Kidney tubule cell (primary cell): ENCODE results near the gene PDE1A.
A peak's percentile ranks its signal among the peaks of the same experiment; 100 is the strongest.

Source experiments
- DNase-seq: peaks from one replicate; pipeline ENCODE4 v3.0.0-alpha.2; 2018; ENCODE audit warnings: low spot score

The PDE1A gene

DNA sequence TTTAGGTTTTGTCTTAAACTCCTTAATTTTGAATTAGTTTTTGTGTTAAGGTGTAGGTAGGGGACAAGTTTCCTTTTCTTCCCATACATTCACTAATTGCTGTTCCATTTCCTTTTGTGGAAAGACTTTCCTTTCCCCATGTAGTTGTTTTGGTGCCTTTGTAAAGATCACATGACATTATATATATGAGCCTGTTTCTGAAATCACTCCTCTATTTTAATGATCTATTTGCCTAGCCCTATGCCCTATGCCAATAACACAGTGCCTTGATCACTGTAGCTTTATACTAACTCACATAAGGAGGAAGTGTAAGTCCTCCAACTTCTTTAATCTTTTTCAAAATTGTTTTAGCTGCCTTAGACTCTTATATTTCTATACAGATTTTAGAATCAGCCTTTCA lies 229.3 kb downstream of the PDE1A start:
- no peak for DNase-seq

DNA sequence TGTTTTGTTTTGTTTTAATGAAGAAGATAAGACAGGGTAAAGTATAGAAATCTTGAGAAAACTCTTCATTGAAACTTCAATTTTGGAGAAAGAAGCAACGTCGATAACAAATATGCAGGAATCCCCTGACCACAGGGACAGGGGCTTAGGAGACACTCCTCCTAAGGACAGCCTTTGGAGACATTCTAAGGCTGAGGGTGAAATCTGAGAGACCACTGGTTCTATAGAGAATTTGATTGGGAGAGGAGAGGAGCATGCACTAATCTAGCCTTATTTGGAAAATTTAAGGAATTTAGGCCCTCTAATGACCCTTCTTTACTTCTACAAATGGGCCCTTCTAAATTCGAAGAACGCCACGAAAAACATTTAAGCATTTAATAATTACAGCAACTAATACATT lies 233.5 kb downstream of the PDE1A start:
- DNase-seq, result no peak

DNA sequence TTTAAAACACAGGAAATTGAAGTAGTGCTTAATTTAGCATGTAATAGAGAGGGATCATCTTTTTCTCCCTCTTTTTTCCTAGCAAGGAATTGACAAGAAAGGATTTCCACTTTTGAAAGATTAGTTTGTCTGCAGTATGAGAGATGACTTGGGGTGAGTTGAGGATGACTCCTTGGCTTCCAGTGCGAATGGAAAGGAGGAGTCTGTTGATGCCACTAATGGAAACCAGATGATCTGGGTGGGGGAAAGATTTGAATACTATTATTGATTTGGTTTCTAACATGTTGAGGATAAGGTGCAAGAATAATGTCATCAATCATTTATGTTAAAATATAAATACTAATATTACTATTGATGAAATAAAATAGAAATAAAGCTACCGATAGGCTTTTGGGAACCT lies 235.8 kb downstream of the PDE1A start:
- no peak for DNase-seq

DNA sequence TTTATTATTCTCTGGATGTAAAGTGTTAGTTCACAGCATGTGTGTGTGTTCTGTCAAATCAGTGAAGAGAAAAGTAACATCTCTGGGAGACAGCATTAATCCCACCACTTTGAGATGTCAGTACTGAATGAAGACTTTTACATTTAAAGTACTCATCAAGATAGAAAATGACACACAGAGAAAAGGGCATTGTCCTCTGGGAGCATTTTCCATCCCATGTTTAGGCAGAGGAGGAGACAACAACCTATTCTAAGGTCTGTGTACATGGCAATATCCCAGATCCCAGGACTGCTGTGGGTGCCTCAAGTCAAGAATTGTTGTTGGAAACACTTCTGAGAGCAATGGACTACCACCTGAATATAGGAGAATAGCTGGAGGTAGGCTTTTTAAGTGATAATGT lies 239.7 kb downstream of the PDE1A start:
- no peak for DNase-seq

DNA sequence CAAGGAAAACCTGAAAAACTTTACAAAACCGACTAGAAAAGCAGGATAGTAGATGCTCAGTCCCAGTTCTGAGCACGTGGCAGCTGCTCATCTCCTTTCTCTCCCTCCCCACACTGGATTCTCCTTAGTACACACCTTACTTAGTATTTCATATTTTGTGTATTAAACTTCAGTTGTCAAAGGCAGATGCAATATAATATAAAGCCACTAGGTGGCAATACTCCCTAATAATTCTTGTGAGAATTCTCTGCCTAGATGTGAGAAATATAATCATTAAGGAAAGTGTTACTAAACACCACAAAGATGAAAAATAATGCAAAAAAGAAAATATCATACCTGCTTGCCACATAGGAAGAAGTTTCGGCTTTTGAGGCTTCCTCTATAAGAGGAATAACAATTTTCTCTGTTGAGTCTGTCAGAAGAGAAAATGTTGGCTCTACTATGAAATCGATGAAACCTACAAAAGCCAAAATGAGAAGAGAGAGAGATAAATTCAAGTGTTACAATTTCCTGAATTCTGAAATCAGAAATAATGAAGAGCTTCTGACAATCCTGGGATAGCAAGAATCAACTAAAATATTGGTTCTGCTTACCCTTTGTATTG lies 240.6 kb downstream of the PDE1A start:
- peak; percentile 59 for DNase-seq

DNA sequence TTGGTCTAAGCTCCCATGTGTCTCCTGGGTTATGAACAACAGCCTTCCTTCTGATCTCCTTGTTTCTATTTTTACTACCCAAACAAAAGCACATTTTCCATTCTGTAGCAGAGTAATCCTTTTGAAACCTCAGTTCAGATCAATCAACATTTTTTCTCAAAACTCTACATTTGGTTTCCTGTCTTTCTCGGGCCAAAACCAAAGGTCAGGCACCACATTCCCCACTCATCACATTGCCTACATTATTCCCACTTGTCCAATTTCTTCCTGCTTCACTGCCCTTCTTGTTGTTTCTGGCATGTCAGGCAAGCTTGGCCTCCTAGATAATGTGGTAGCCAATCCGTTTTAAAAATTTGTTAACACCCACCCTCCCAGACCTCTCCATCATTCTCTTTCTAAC lies 244.4 kb downstream of the PDE1A start:
- no peak for DNase-seq

DNA sequence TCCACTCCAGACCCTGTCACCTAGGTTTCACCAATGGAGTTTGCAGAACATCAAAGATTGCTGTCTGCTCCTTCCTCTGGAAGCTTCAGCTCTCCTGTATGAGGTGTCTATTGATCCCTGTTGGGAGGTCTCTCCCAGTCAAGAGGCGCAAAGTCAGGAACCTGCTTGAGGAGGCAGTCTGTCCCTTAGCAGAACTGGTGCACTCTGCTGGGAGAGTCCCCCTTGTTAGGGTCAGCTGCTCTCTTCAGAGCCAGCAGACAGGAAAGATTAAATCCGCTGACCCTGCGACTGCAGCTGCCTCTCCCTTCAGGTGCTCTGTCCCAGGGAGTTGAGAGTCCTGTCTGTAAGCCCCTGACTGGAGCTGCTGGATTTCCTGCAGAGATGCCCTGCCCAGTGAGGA lies 245.5 kb downstream of the PDE1A start:
- DNase-seq, result no peak

DNA sequence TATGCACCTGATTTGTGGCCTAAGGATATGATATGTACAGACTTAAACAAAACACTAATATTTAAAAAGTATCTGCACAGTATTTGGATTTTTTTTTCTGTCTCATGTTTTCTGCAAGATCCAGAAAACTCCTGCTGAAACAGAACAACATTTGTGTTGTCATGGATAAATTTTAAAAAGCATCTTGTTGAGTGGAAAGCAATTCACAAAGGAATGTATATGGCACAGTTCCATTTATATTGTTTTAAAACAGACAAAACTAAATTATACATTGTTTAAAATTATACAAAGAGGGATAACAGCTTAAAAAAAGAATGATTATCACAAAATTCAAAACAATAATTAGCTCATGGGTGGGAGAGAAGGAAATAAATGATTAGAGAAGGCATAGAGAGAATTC lies 247.7 kb downstream of the PDE1A start:
- DNase-seq, result no peak

DNA sequence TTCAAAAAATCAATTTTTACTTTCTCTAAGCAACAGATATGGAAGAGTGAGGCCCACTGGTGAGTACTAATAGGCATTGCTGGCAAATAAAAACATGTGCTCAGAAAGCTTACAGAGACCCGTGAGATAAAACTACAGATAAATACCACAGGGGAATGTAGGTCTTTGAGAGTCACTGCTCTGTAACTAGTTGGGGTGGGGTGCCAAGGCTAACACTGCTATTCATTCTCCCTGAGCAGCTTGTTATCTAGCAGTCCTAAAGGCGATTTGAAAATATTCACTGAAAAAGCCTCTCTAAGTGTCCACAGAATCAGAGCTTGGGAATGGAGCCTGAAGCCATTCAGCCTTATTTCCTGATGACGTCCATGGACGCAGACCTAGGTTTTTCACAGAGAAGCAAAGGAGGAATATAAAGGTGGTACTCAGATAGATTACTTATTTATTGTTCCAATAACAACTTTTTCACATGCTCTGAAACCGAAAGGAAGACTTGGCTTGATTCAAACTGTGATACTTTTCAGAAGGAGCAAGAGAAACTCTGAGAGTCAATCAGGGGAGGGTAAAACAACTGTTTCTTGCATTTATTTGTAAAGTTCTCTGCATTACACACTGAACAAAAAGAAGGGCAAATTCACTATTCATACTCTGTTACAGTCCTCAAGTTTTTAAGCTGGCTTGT lies 252.8 kb downstream of the PDE1A start:
- DNase-seq, result peak; percentile 26

DNA sequence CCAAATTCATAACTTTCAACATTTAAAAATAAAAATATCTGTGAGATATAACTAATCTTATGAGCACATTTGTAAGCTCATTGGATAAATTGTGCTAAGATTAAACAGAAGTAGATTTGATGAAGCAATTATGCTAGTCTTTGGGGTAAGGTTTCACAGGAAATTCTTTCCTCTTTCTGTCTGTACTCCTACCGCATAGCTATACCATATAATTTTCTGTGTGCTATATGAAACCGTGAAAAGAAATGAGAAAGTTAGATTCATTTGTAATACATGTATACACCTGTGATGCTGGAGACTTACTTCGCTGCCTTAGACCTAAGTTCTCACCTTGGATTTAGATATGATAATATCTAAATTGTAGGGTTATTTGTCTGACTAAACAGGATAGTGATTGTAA lies 256.5 kb downstream of the PDE1A start:
- DNase-seq, result no peak

DNA sequence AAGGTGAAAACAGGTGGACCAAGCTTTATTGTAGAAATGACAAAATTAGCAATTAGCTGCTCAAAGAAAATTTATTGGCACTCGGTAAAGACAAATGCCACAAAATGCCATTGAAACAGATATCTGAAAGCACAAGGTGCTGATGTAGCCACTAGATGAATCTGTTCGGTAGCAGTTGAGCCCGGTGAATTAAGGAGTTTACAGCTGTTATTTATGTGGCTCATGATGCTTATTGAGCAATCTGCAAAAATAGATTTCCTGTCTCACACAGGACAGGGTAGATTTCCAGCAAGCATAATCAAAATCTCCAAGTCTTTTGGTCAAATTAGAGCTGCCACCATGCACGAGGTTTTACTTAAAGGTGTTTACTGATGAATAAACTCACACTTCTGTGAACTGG lies 259.0 kb downstream of the PDE1A start:
- DNase-seq, result no peak

DNA sequence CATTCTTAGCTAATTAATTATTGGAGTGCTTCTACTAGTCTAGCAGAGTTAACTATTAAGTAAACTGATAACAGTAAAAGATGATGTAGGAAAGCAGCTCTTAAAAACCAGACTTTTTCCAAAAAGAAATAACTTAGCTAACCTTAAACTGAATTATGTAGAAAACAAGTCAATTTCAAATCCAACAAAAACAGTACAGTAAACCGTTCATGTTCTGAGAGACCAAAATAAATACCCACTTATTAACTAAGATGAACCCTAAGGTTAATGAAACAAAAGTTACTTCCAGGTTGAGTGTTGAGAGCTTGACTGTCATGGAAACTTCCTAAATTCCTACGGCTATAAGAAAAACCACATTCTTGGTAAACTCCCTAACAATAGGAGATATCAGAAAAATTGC lies 260.0 kb downstream of the PDE1A start:
- DNase-seq, result no peak

DNA sequence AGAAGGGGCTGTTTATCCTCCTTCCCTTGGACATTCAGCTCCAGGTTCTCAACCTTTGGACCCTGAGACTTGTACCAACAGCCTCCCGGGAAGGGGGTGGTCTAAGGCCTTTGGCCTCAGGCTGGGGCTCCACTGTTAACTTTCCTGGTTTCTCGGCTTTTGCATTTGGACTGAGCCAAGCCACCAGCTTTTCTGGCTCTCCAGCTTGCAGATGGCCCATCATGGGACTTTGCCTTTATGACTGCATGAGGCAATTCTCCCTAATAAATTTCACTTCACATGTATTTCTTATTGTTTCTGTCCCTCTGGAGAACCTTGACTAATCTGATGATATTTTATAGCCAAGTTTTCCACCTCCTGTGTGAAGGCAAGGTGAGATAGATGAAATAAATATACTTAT lies 260.4 kb downstream of the PDE1A start:
- DNase-seq, result no peak

DNA sequence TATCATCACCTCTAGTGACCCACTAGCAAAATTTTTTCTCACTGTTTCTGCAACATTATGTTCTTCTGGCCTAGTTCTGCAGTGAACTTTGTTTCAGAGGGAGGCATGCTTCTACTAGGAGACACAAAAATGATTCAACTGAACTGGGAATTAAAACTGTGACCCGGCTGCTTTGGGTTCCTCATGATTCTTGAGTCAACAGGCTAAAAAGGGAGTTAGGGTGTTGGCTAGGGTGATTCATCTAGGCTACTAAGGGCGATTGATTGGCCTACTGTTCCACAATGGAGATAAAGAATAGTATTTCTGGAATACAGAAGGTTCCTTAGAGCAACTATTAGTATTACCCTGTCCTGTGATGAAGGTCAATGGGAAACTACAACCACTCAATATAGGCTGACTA lies 261.6 kb downstream of the PDE1A start:
- DNase-seq, result no peak

DNA sequence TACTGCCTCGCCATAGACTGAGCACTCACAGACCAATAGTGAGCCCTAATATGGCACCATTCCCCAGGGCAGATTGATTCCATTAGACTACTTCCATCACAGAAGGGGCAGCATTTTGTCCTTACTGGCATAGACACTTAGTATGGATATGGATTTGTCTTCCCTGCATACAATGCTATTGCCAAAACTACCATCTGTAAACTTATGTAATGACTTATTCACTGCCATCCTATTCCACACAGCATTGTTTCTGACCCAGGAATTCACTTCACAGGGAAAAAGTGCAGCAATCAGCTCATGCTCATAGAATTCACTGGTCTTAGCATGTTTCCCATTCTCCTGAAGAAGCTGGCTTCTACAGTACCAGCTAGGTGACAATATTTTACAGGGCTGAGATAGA lies 262.1 kb downstream of the PDE1A start:
- no peak for DNase-seq

DNA sequence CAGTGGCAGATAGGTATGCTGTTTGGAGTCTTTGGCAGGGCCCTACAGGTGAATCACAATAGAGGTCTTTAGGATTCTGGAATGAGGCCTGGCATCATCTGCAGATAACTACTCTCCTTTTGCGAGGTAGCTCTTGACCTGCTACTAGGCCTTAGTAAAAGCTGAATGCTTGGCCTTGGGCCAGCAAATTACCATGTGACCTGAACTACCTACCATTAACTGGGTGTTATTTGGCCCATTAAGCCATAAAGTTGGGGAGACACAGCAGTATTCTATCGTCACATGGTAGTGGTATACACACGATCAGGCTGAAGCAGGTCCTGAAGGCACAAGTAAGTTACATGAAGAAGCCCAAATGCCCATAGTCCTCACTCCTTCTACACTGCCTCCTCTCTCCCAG lies 263.0 kb downstream of the PDE1A start:
- no peak for DNase-seq

DNA sequence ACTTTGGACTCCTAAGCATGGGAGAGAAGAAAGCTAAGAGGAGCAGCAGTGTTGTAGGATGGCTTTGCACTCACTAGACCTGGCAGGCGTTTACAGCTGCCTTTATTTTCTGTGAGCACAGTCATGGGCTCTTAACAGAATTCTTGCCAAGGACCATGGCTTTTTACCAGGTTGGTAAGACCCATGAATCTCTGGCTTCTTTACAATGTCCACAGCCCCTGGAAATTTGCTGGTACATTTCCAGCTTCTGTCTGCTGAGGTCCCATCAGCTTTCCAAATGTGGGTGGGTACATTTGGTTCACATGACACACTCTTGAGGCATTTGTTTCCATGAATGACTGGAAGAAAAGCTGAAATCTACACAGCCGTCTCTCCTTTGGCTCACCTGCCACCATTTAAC lies 278.5 kb downstream of the PDE1A start:
- DNase-seq, result peak; percentile 20

DNA sequence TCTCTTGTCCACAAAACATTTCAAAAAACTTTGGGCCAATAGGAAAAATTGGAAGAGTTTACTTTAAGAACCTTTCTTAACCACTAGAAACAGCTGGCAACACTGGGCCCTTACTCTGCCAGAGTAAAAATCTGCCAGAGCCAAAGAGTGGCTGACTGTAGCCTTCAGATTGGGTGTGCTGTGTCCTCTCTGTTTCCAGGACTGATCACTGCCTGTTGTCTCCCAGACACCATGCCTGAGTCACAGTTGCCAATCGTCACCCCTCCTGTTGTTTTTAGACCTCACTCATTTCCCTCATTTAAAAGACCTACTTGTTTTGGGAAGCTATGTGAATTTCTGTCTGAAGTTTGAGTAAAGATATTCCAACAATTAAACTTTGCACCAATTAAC lies 282.1 kb downstream of the PDE1A start:
- no peak for DNase-seq

DNA sequence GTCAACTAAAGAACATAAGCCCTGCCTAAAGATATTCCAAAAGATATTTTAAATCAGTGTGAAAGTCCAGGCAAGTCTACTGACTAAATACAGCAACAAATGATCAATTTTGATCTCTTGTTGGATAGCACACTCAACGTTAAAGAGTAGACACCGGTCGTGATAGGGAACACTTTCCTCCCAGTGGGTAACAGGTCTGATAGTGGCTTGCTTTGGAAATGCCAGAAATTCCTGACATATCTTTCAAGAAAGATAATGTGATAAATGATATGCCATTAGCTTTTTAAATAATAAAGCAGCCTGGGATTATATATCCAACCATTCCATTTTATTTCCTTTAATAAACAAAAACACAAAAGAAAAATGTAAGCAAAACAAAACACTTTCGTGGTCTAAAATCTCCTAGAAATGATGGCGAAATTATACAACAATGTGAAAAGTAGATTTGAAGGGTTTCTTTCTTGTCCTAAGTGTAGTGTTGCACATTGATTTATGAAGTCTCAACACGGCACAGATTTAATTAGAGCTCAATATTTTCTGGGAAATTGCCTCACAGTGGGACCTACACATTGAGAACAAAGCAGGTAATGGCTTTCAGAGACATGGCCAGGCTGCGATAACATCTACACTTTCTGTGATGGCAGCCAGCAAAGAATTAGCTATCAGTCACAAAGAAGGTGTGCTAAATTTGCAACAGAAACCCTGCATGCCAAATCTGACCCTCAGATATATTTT lies 282.6 kb downstream of the PDE1A start:
- DNase-seq, result no peak

DNA sequence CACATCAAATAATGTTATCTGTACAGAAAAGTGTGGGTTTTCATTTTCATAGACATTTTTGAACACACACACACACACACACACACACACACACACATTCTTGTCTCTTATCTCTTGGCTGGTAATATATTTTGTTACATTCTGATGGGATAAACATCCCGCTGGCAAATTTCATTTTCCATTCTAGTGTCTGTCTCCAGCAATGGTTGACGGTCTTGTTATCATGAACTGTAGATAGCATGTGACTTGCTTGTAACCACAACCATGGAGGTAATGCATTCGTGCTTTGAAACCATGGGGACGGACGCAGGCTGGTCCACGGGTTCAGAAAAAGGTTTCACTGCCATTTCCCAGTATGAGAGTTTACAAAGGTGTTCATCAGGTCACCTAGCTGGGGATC lies 284.8 kb downstream of the PDE1A start:
- no peak for DNase-seq

DNA sequence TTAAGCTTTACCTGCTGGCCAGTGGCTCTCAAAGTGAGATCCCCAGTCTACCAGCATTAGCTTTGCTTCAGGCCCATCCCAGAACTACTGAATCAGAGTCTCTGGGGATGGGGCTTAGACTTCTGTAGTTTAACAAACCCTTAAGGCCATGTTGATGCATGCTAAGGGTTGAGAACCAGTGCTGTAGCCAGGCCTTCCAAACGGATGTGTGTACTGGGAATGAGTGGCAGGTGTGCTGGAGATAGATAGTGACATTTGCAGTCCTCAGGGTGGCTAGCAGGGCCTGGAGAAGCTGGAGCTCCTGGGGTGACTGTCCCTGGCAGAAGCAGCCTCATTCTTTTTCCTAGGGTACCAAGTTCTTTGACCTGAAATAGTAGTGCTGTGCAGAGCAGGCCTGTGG lies 292.6 kb downstream of the PDE1A start:
- DNase-seq, result no peak

DNA sequence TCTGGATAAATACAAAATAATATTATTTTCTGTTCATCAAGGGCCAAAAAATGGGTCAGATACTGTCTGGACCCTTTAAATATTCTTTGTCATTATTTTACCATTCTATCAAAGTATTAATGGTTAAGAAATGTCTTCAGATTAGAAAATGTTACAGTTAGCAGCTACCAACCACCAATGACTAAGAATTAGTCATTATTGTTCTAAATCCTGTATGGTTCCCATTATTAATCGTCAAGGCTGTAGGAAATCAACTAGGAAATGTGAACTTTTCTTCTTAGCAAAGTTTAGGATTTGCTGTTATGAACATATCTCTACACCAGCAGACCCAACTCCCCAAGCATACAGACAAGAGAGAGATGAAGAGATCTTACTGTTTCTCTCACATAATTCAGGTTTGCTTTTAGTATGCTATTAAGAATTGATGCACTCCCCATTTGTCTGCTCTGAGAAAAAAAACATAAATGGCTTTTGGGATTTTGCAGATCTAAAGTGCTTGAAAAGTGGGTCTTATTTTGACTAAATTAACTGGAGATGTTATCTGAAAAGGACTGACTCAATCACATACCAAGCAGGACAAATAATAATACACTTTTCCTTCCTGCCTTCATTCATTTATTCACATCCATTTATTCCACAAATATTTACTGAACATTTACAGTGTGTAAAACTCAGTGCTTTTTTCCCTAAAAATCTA lies 293.5 kb downstream of the PDE1A start:
- DNase-seq, result peak; percentile 40

DNA sequence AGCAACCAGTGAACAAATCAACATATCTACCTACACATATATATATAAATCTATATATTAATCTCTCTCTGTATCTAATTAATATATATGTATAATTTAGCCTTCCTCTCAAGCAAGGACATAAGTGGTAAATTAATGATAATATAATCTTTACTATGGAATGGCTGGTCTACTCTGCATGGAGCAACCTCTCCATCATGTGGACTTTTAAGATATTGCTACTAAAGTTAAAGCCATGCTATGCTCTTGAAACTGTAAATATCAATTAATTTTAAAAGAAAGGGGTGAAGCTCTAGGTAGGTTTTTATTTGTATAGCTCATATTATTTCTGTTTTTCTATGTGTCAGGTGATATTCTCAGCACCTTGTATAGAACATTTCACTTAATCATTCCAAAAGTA lies 294.2 kb downstream of the PDE1A start:
- DNase-seq, result no peak
